GM19467 (cell line): ENCODE measurements around the gene MYRIP.
A peak's percentile ranks its signal among the peaks of the same experiment; 100 is the strongest.

Source experiments
- ATAC-seq: cut with Tn5 transposase; IDR thresholded peaks from one replicate; pipeline ENCODE4 v1.9.1; 2021; ENCODE audit warnings: mild to moderate bottlenecking, moderate library complexity; ENCODE audit not compliant: unreplicated experiment

MYRIP gene

DNA sequence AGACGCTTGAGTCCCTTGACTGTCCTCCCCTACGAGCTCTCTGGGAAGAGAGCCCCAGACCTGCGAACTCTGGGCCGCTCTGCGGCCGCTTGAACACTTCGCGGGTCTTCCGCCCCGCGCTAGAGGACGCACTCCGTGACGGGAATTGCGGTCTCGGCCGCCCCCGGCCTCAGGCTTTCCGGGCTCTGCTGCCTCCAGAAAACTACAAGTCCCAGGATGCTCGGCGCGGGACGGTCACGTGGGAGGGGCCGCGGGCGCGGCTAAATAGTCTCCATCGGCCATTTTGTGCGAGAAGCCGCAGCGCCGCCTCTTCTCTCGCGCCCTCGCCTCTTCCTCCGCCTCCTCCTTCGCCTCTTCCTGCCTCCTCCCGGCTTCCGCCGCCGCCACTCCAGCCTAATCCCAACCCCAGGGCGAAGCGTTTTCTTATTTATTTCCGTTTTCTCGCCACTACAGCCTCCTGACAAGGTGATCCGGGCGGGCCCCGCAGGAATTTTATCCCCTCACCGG is 500.1 kb downstream of the MYRIP start, which contains the start of gene EIF1B:
Gene EIF1B, plus strand, starts transcription at position 290 of the 507 bp plus-strand sequence. CDS start 235 bp downstream, outside the sequence.
- peak; percentile 92 for ATAC-seq
